ENCODE results near the gene PPP1R16B. TPM values are rescaled to one million over a fixed set of nuclear protein-coding genes. Genes with fewer than 3 reads are reported as not detected.

PPP1R16B gene
- total RNA-seq, 6 experiments from 2014 or later: 0.62 to 4.0 (median 2.3) TPM

DNA sequence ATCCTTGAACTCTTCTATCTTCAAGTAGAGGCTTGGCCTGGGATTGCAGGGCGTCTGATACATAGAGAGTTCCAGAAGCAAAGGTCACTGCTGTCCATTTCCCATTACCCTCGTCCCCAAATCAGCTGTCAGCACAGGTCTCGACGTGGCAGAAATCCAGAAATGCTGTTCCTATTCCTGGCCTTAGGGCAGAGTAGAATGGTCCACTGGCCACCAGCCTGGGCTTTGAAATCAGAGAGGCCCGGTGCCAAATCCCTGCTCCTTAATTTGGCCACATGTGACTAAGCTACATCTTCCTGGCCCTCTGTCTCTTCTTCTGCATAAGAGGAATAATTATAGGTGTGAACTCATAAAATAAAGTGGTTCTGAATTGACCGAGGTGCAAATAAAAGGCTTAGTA lies 79.9 kb downstream of the PPP1R16B start:
- no peak for TF ChIP-seq POLR2A (IDR thresholded peaks at IDR 0.05)
- TF ChIP-seq, protein P1, sequence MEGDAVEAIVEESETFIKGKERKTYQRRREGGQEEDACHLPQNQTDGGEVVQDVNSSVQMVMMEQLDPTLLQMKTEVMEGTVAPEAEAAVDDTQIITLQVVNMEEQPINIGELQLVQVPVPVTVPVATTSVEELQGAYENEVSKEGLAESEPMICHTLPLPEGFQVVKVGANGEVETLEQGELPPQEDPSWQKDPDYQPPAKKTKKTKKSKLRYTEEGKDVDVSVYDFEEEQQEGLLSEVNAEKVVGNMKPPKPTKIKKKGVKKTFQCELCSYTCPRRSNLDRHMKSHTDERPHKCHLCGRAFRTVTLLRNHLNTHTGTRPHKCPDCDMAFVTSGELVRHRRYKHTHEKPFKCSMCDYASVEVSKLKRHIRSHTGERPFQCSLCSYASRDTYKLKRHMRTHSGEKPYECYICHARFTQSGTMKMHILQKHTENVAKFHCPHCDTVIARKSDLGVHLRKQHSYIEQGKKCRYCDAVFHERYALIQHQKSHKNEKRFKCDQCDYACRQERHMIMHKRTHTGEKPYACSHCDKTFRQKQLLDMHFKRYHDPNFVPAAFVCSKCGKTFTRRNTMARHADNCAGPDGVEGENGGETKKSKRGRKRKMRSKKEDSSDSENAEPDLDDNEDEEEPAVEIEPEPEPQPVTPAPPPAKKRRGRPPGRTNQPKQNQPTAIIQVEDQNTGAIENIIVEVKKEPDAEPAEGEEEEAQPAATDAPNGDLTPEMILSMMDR (IDR thresholded peaks at IDR 0.05): no peak
- H3K27me3 ChIP-seq: no peaks in the 10 kb centered on the region
- H3K36me3 ChIP-seq: no peaks in the 10 kb centered on the region
- H3K4me1 ChIP-seq: no peaks in the 10 kb centered on the region
- H3K4me3 ChIP-seq: no peak overlapping the region
- DNase-seq: no peak
- WGBS (ENCODE audit: insufficient coverage, low coverage, low lambda C conversion rate, missing lambda C conversion rate): 39% methylated on average over 6 of the region's 6 CpGs
- ATAC-seq: no peak
- intact Hi-C loops (cut with DNase I): no loop called here
- no peak overlapping the region for H3K27ac ChIP-seq
- no peaks in the 10 kb centered on the region for H3K9me3 ChIP-seq

- TF ChIP-seq, protein P1 (IDR thresholded peaks at IDR 0.05): no peak
- TF ChIP-seq POLR2A (IDR thresholded peaks at IDR 0.05): no peak
- ATAC-seq (peak; percentile 30 to 84 (median 62)), DNase-seq (peak in 1 of 3 donors; percentile 56)
- Histone ChIP-seq H3K27ac (no peak overlapping the region), H3K4me3 (no peak overlapping the region), H3K4me1 (no peaks in the 10 kb centered on the region), H3K9me3 (no peaks in the 10 kb centered on the region), H3K27me3 (no peaks in the 10 kb centered on the region), H3K36me3 (no peaks in the 10 kb centered on the region)
- intact Hi-C loops (cut with DNase I): no loop called here
- WGBS (ENCODE audit: insufficient coverage, low coverage, low lambda C conversion rate, missing lambda C conversion rate): 28% methylated on average over 6 of the region's 13 CpGs
Observed at GRCh38 chr20:38888059-38888831, 82.7 kb downstream of the PPP1R16B start.

GRCh38 chr20:38889050-38889449 lies 83.6 kb downstream of the PPP1R16B start:
- no peak for TF ChIP-seq POLR2A (IDR thresholded peaks at IDR 0.05)
- TF ChIP-seq, protein P1 (IDR thresholded peaks at IDR 0.05): no peak
- no peak for ATAC-seq
- no peak overlapping the region for H3K27ac ChIP-seq
- H3K4me3 ChIP-seq: no peak overlapping the region
- H3K4me1 ChIP-seq: peaks cover 0 to under 1% (median 0%) of the 10 kb centered on the region in 4 donors
- intact Hi-C loops (cut with DNase I): no loop called here
- WGBS (ENCODE audit: insufficient coverage, low coverage, low lambda C conversion rate, missing lambda C conversion rate): no CpG with 5 or more reads among the region's 2 CpGs
- H3K9me3 ChIP-seq: no peaks in the 10 kb centered on the region
- H3K27me3 ChIP-seq: no peaks in the 10 kb centered on the region
- no peaks in the 10 kb centered on the region for H3K36me3 ChIP-seq
- no peak for DNase-seq

DNA sequence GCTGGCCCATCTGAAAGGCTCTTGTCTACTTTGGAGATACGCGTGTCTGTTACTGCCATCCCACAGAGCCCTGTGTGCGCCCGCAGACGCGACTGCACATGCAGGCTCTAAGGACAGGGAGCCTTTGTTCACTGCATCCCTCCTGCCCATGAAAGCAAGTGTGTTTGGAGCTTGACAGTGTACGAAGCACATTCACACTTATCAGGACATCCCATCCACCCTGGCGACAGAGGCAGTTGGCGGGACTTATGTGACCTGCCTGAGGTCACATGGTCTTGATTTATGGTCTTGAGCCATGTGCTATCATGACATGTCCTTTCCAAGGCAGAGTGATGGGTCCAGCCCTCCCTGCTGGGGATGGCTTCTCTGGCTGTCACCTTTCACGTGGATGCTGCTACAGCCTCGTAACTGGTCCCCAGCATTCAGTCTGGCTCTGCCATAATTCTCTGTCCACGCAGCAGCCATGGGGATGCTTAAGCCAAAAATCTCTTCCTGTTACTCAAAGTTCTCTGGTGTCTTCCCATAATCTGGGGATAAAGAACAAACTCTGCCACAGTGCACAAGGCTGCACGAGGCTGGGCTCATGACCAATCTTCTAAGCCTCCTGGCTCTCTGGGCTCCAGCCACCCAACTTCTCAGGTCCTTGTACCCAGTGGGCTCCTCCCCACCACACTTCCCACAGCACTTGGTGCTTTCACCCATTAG lies 84.4 kb downstream of the PPP1R16B start:
- no peaks in the 10 kb centered on the region for H3K27me3 ChIP-seq
- no peak for TF ChIP-seq POLR2A (IDR thresholded peaks at IDR 0.05)
- no peaks in the 10 kb centered on the region for H3K36me3 ChIP-seq
- no peak overlapping the region for H3K4me3 ChIP-seq
- intact Hi-C loops (cut with DNase I): loop anchor here in 1 of 2 donors (10.0 kb wide), 1 partner anchor 235 kb away; no protein-coding TSS in a partner anchor
- no peak for ATAC-seq
- peaks cover 0 to 3% (median 0%) of the 10 kb centered on the region in 4 donors for H3K4me1 ChIP-seq
- H3K9me3 ChIP-seq: no peaks in the 10 kb centered on the region
- DNase-seq: no peak
- H3K27ac ChIP-seq: no peak overlapping the region
- WGBS (ENCODE audit: insufficient coverage, low coverage, low lambda C conversion rate, missing lambda C conversion rate): 63% methylated on average over 5 of the region's 13 CpGs

DNA sequence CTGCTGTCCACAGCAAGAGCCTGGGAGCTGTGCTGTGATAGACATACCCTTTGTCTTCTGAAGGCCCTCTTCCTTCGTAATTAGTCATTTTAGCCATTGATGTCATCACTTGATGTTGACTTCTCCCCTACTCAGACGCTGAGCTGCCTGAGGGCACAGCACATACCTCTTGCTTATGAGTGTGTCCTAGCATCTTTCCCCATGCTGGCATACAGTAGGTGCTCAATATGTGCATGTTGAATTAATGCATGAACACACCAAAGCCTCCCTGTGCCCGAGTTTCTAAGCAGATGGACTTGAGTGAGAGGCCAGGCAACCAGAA lies 85.0 kb downstream of the PPP1R16B start:
- 66% methylated on average over 3 of the region's 3 CpGs for WGBS (ENCODE audit: insufficient coverage, low coverage, low lambda C conversion rate, missing lambda C conversion rate)
- DNase-seq: no peak
- H3K4me1 ChIP-seq: peaks cover 0 to 3% (median 0%) of the 10 kb centered on the region in 4 donors
- no peaks in the 10 kb centered on the region for H3K9me3 ChIP-seq
- no peaks in the 10 kb centered on the region for H3K27me3 ChIP-seq
- TF ChIP-seq, protein P1 (IDR thresholded peaks at IDR 0.05): no peak
- no peak for TF ChIP-seq POLR2A (IDR thresholded peaks at IDR 0.05)
- ATAC-seq: no peak
- no peak overlapping the region for H3K27ac ChIP-seq
- no peak overlapping the region for H3K4me3 ChIP-seq
- intact Hi-C loops (cut with DNase I): loop anchor here in 1 of 2 donors (10.0 kb wide), 1 partner anchor 236 kb away; no protein-coding TSS in a partner anchor
- no peaks in the 10 kb centered on the region for H3K36me3 ChIP-seq

All from right lobe of liver (tissue), 6 donors.